GM06990 (cell line): ENCODE measurements around the gene ZNF808.
"Not testable (repeated sequence)": the region's sequence is repeated elsewhere in the genome, so short reads cannot be mapped to it uniquely, and the experiment has no call there.

Source experiments
- DNase-seq: peaks from one replicate; pipeline ENCODE4 v3.0.0-alpha.2; 2011; ENCODE audit not compliant: insufficient read length; ENCODE audit errors: extremely low read depth
- H3K27me3 ChIP-seq: replicated peaks from 2 replicates; pipeline ENCODE4 v1.6.0; 2011; ENCODE audit warnings: low read length; ENCODE audit not compliant: control insufficient read depth, insufficient read depth
- H3K36me3 ChIP-seq: 2 replicates; pipeline ENCODE4 v1.5.1; 2011; ENCODE audit warnings: low read length; ENCODE audit not compliant: control insufficient read depth, insufficient read depth
- H3K4me3 ChIP-seq: replicated peaks from 2 replicates; pipeline ENCODE4 v1.5.1; 2011; ENCODE audit warnings: low read depth, mild to moderate bottlenecking, control low read depth, low read length
- TF ChIP-seq, protein P1 (sequence below): IDR thresholded peaks from 2 replicates; pipeline ENCODE4 v1.5.1; 2011; ENCODE audit warnings: low read length, control low read depth, mild to moderate bottlenecking, inconsistent platforms; ENCODE audit not compliant: insufficient read depth, poor library complexity, severe bottlenecking

ZNF808 gene

GRCh38 chr19:52535771-52536447 lies 8.4 kb downstream of the ZNF808 start:
- peak; percentile 92 for DNase-seq
- no peaks in the 10 kb centered on the region for H3K27me3 ChIP-seq
- TF ChIP-seq, protein P1, sequence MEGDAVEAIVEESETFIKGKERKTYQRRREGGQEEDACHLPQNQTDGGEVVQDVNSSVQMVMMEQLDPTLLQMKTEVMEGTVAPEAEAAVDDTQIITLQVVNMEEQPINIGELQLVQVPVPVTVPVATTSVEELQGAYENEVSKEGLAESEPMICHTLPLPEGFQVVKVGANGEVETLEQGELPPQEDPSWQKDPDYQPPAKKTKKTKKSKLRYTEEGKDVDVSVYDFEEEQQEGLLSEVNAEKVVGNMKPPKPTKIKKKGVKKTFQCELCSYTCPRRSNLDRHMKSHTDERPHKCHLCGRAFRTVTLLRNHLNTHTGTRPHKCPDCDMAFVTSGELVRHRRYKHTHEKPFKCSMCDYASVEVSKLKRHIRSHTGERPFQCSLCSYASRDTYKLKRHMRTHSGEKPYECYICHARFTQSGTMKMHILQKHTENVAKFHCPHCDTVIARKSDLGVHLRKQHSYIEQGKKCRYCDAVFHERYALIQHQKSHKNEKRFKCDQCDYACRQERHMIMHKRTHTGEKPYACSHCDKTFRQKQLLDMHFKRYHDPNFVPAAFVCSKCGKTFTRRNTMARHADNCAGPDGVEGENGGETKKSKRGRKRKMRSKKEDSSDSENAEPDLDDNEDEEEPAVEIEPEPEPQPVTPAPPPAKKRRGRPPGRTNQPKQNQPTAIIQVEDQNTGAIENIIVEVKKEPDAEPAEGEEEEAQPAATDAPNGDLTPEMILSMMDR: no peak
- no peaks in the 10 kb centered on the region; the same call in none of the 2 replicates for H3K36me3 ChIP-seq
- H3K4me3 ChIP-seq: peak overlapping the region; percentile 63

GRCh38 chr19:52536448-52536800 lies 9.0 kb downstream of the ZNF808 start:
- TF ChIP-seq, protein P1: no peak
- no peaks in the 10 kb centered on the region; the same call in none of the 2 replicates for H3K36me3 ChIP-seq
- H3K27me3 ChIP-seq: no peaks in the 10 kb centered on the region
- no peak for DNase-seq
- peak overlapping the region; percentile 63 for H3K4me3 ChIP-seq

- H3K4me3 ChIP-seq, DNase-seq, H3K27me3 ChIP-seq, H3K36me3 ChIP-seq: not testable (repeated sequence)
These were observed 11.3 kb downstream of the ZNF808 start for GRCh38 chr19:52538815-52539214.

DNA sequence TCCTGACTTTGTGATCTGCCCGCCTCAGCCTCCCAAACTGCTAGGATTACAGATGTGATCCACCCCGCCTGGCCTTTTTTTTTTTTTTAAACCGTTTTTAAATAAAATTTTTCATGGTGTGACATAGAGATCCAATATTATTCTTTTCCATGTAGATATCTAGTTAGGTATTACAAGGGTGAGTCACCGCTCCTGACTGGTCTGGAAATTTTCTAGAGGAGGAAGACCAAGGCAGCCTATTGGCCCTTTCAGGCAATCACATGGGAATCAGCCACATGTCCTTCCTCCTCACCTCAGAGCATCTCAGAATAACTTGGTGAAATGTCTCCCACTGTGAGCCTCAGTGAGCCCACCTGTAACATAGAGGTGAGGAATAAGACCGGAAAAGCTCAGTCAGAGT lies 13.7 kb downstream of the ZNF808 start:
- H3K4me3 ChIP-seq, H3K36me3 ChIP-seq, H3K27me3 ChIP-seq, DNase-seq: not testable (repeated sequence)

DNA sequence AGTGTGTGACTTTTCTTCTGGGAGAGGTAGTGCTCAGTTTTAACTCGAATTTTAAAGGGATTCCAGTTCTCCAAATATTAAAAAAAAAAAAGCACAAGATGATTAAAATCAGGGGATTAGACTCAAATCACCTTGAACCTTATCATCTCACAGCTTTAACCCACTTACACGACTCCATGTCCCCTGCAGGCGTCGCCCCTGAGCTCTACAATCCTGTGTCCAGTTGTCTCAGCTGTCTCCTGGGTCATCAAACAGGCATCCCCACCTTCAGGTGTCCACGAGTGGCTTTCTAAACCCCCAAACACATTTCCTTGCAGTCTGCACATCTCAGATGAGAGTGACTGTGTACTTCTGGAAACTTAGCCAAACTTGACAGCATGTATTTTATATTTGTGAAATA lies 14.1 kb downstream of the ZNF808 start:
- Histone ChIP-seq H3K36me3 (peaks cover 7% of the 10 kb centered on the region), H3K4me3 (no peak overlapping the region), H3K27me3 (no peaks in the 10 kb centered on the region)
- DNase-seq: no peak
- TF ChIP-seq, protein P1: no peak

DNA sequence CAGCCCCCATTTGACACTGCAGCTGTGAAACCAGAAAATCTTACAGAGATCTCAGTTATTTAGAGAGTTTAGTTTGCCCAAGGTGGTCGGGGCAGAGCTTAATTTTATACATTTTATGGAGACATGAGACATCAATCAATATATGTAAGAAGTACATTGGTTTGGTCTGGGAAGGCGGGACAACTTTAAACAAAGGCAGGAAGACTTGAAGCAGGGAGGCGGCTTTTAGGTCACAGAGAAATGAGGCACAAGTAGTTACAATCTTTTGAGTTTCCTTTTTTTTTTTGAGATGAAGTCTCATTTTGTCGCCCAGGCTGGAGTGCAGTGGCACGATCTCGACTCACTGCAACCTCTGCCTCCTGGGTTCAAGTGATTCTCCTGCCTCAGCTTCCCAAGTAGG lies 15.1 kb downstream of the ZNF808 start:
- H3K36me3 ChIP-seq: not testable (repeated sequence)

GRCh38 chr19:52542984-52543664 lies 15.7 kb downstream of the ZNF808 start:
- DNase-seq: peak; percentile 37
- no peaks in the 10 kb centered on the region for H3K27me3 ChIP-seq
- no peak overlapping the region for H3K4me3 ChIP-seq
- H3K36me3 ChIP-seq: peaks cover 8% of the 10 kb centered on the region
- TF ChIP-seq, protein P1: no peak

More for the DNA sequence above, 15.1 kb downstream of the ZNF808 start:
- DNase-seq, H3K27me3 ChIP-seq, H3K4me3 ChIP-seq: not testable (repeated sequence)
